ENCODE measurements around the gene TMC6. TPM values are rescaled to one million over a fixed set of nuclear protein-coding genes. Genes with fewer than 3 reads are reported as not detected.

TMC6 gene
- total RNA-seq, 2 donors from 2014 or later: 143 to 149 TPM

GRCh38 chr17:78168903-78169793 is 40.6 kb upstream of the TMC6 start:
- DNase-seq: peak; percentile 95
- Histone ChIP-seq H3K9ac (ENCODE audit: extremely low read depth, low read length, poor library complexity, severe bottlenecking) (peak overlapping the region; percentile 30), H3K36me3 (ENCODE audit: control insufficient read depth, insufficient read depth, low read length) (peaks cover 18% of the 10 kb centered on the region), H3K9me3 (ENCODE audit: control insufficient read depth, low read length) (no peaks in the 10 kb centered on the region), H3K27me3 (ENCODE audit: control insufficient read depth, insufficient read depth, low read length, poor library complexity, severe bottlenecking) (no peaks in the 10 kb centered on the region), H3K4me3 (ENCODE audit: low read length) (peak overlapping the region; percentile 82), H3K4me1 (ENCODE audit: control insufficient read depth, insufficient read depth, low read length) (peaks cover 4% of the 10 kb centered on the region), H3K27ac (ENCODE audit: low read depth, low read length) (no peak overlapping the region)
- no peak for TF ChIP-seq CTCF (conservative IDR thresholded peaks at IDR 0.05)
- no peaks in the 10 kb centered on the region for H3K27me3 Mint-ChIP-seq (ENCODE audit: insufficient read depth)
- 11 to 40% methylated on average over 7 to 37 of the region's 38 CpGs for whole genome bisulfite sequencing, 2 experiments (ENCODE audit: insufficient coverage in 1 of 2, insufficient read length in 1 of 2)
- H3K4me1 Mint-ChIP-seq: peaks cover 16% of the 10 kb centered on the region
- peak overlapping the region; percentile 44 for H3K27ac Mint-ChIP-seq
- peak overlapping the region; percentile 66 for H3K4me3 Mint-ChIP-seq
- no peaks in the 10 kb centered on the region for H3K9me3 Mint-ChIP-seq
- H3K36me3 Mint-ChIP-seq (ENCODE audit: low read depth): peaks cover 12% of the 10 kb centered on the region

- peak within 1 kb of the TSS; percentile 82 for H3K4me3 ChIP-seq (ENCODE audit: low read length)
- peaks cover 4% of the 10 kb centered on the region for H3K4me1 ChIP-seq (ENCODE audit: control insufficient read depth, insufficient read depth, low read length)
- H3K27ac ChIP-seq (ENCODE audit: low read depth, low read length): no peak within 1 kb of the TSS
- Mint-ChIP-seq H3K4me3 (peak within 1 kb of the TSS; percentile 66), H3K36me3 (ENCODE audit: low read depth) (peaks cover 4% of the 10 kb centered on the region), H3K4me1 (peaks cover 16% of the 10 kb centered on the region), H3K9me3 (no peaks in the 10 kb centered on the region), H3K27me3 (ENCODE audit: insufficient read depth) (no peaks in the 10 kb centered on the region), H3K27ac (peak within 1 kb of the TSS; percentile 44)
- H3K36me3 ChIP-seq (ENCODE audit: control insufficient read depth, insufficient read depth, low read length): peaks cover 13% of the 10 kb centered on the region
- 0 to 1% methylated on average over 1 to 84 of the region's 84 CpGs for WGBS, 2 experiments (ENCODE audit: insufficient coverage in 1 of 2, insufficient read length in 1 of 2)
- H3K9me3 ChIP-seq (ENCODE audit: control insufficient read depth, low read length): no peaks in the 10 kb centered on the region
- TF ChIP-seq CTCF (conservative IDR thresholded peaks at IDR 0.05): no peak
- peak within 1 kb of the TSS; percentile 30 for H3K9ac ChIP-seq (ENCODE audit: extremely low read depth, low read length, poor library complexity, severe bottlenecking)
- no peaks in the 10 kb centered on the region for H3K27me3 ChIP-seq (ENCODE audit: control insufficient read depth, insufficient read depth, low read length, poor library complexity, severe bottlenecking)
- peak; percentile 97 for DNase-seq
These were observed 39.8 kb upstream of the TMC6 start, which contains the start of gene SYNGR2 for GRCh38 chr17:78168242-78168902. Gene SYNGR2, plus strand, starts transcription at chr17:78168581. Its CDS starts 36 bp downstream, at chr17:78168617.

GRCh38 chr17:78166416-78166815 is 37.9 kb upstream of the TMC6 start:
- H3K27me3 Mint-ChIP-seq (ENCODE audit: insufficient read depth): no peaks in the 10 kb centered on the region

More at GRCh38 chr17:78166416-78166815, 37.9 kb upstream of the TMC6 start:
- Mint-ChIP-seq H3K9me3 (no peaks in the 10 kb centered on the region), H3K4me1 (peaks cover 2% of the 10 kb centered on the region), H3K27ac (no peak overlapping the region), H3K4me3 (no peak overlapping the region), H3K36me3 (ENCODE audit: low read depth) (no peaks in the 10 kb centered on the region)
- Histone ChIP-seq H3K9me3 (ENCODE audit: control insufficient read depth, low read length) (no peaks in the 10 kb centered on the region), H3K27me3 (ENCODE audit: control insufficient read depth, insufficient read depth, low read length, poor library complexity, severe bottlenecking) (no peaks in the 10 kb centered on the region), H3K4me3 (ENCODE audit: low read length) (no peak overlapping the region), H3K36me3 (ENCODE audit: control insufficient read depth, insufficient read depth, low read length) (peaks cover 4% of the 10 kb centered on the region), H3K9ac (ENCODE audit: extremely low read depth, low read length, poor library complexity, severe bottlenecking) (no peak overlapping the region), H3K27ac (ENCODE audit: low read depth, low read length) (no peak overlapping the region), H3K4me1 (ENCODE audit: control insufficient read depth, insufficient read depth, low read length) (no peaks in the 10 kb centered on the region)
- whole genome bisulfite sequencing, 2 experiments (ENCODE audit: insufficient coverage in 1 of 2, insufficient read length in 1 of 2): 77 to 100% methylated on average over 1 to 6 of the region's 6 CpGs
- TF ChIP-seq CTCF (conservative IDR thresholded peaks at IDR 0.05): no peak
- DNase-seq: no peak

All from endodermal cell (in vitro differentiated cells).